H1 (cell line): ENCODE data around the gene ITSN1. TPM values are rescaled to one million over a fixed set of nuclear protein-coding genes. Genes with fewer than 3 reads are reported as not detected.

Experiments used
- polyA plus RNA-seq, 7 experiments: library from polyadenylated mRNA; depleted of rRNA in 3 of 7; stranded (reverse) in 5 of 7; unstranded in 2 of 7; fragments of >200 nt in 5 of 7; fragments of 200-250 nt in 2 of 7; gene quantifications; 1 replicate in 5 of 7; 2 replicates in 1 of 7; 4 replicates in 1 of 7; pipeline versions ENCODE4 v1.2.1 to v1.2.3, GENCODE V29; 2011 to 2013; ENCODE audit warnings: missing spikeins in 2 of 7, mixed read lengths in 2 of 7
- total RNA-seq: library from RNA; stranded (reverse); fragmentation: NEBNext Ultra II Directional; extraction: Animal tissue kit (Norgen Biotek cat#: 25700); gene quantifications from 2 replicates; pipeline ENCODE4 v1.2.1, GENCODE V29; 2021
- TF ChIP-seq, protein P1 (sequence below): fragments of 300-600 bp; sonication (generic); IDR thresholded peaks from 2 replicates; pipeline ENCODE4 v1.7.1; 2012; ENCODE audit warnings: low read length, moderate library complexity, mild to moderate bottlenecking, inconsistent platforms; ENCODE audit not compliant: insufficient replicate concordance

Gene ITSN1
- total and polyA plus RNA-seq, 2 of the 8 experiments (the other 6 are each of a cell fraction or from before 2014, with no cell fraction given), result 60.8 to 78.1 TPM

- TF ChIP-seq, protein P1, sequence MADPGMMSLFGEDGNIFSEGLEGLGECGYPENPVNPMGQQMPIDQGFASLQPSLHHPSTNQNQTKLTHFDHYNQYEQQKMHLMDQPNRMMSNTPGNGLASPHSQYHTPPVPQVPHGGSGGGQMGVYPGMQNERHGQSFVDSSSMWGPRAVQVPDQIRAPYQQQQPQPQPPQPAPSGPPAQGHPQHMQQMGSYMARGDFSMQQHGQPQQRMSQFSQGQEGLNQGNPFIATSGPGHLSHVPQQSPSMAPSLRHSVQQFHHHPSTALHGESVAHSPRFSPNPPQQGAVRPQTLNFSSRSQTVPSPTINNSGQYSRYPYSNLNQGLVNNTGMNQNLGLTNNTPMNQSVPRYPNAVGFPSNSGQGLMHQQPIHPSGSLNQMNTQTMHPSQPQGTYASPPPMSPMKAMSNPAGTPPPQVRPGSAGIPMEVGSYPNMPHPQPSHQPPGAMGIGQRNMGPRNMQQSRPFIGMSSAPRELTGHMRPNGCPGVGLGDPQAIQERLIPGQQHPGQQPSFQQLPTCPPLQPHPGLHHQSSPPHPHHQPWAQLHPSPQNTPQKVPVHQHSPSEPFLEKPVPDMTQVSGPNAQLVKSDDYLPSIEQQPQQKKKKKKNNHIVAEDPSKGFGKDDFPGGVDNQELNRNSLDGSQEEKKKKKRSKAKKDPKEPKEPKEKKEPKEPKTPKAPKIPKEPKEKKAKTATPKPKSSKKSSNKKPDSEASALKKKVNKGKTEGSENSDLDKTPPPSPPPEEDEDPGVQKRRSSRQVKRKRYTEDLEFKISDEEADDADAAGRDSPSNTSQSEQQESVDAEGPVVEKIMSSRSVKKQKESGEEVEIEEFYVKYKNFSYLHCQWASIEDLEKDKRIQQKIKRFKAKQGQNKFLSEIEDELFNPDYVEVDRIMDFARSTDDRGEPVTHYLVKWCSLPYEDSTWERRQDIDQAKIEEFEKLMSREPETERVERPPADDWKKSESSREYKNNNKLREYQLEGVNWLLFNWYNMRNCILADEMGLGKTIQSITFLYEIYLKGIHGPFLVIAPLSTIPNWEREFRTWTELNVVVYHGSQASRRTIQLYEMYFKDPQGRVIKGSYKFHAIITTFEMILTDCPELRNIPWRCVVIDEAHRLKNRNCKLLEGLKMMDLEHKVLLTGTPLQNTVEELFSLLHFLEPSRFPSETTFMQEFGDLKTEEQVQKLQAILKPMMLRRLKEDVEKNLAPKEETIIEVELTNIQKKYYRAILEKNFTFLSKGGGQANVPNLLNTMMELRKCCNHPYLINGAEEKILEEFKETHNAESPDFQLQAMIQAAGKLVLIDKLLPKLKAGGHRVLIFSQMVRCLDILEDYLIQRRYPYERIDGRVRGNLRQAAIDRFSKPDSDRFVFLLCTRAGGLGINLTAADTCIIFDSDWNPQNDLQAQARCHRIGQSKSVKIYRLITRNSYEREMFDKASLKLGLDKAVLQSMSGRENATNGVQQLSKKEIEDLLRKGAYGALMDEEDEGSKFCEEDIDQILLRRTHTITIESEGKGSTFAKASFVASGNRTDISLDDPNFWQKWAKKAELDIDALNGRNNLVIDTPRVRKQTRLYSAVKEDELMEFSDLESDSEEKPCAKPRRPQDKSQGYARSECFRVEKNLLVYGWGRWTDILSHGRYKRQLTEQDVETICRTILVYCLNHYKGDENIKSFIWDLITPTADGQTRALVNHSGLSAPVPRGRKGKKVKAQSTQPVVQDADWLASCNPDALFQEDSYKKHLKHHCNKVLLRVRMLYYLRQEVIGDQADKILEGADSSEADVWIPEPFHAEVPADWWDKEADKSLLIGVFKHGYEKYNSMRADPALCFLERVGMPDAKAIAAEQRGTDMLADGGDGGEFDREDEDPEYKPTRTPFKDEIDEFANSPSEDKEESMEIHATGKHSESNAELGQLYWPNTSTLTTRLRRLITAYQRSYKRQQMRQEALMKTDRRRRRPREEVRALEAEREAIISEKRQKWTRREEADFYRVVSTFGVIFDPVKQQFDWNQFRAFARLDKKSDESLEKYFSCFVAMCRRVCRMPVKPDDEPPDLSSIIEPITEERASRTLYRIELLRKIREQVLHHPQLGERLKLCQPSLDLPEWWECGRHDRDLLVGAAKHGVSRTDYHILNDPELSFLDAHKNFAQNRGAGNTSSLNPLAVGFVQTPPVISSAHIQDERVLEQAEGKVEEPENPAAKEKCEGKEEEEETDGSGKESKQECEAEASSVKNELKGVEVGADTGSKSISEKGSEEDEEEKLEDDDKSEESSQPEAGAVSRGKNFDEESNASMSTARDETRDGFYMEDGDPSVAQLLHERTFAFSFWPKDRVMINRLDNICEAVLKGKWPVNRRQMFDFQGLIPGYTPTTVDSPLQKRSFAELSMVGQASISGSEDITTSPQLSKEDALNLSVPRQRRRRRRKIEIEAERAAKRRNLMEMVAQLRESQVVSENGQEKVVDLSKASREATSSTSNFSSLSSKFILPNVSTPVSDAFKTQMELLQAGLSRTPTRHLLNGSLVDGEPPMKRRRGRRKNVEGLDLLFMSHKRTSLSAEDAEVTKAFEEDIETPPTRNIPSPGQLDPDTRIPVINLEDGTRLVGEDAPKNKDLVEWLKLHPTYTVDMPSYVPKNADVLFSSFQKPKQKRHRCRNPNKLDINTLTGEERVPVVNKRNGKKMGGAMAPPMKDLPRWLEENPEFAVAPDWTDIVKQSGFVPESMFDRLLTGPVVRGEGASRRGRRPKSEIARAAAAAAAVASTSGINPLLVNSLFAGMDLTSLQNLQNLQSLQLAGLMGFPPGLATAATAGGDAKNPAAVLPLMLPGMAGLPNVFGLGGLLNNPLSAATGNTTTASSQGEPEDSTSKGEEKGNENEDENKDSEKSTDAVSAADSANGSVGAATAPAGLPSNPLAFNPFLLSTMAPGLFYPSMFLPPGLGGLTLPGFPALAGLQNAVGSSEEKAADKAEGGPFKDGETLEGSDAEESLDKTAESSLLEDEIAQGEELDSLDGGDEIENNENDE, result no peak
- TF ChIP-seq, all 59 proteins: peak for 0
Measured at GRCh38 chr21:33865176-33865575, 222.9 kb downstream of the ITSN1 start (continued).
